HG03521 (cell line): Measurements from ENCODE around the gene IDH3A.
"Not testable (repeated sequence)": the region's sequence is repeated elsewhere in the genome, so short reads cannot be mapped to it uniquely, and the experiment has no call there.

Experiments
- ATAC-seq: cut with Tn5 transposase; IDR thresholded peaks from one replicate; pipeline ENCODE4 v1.9.1; 2021; ENCODE audit warnings: mild to moderate bottlenecking, moderate library complexity; ENCODE audit not compliant: unreplicated experiment

IDH3A gene

DNA sequence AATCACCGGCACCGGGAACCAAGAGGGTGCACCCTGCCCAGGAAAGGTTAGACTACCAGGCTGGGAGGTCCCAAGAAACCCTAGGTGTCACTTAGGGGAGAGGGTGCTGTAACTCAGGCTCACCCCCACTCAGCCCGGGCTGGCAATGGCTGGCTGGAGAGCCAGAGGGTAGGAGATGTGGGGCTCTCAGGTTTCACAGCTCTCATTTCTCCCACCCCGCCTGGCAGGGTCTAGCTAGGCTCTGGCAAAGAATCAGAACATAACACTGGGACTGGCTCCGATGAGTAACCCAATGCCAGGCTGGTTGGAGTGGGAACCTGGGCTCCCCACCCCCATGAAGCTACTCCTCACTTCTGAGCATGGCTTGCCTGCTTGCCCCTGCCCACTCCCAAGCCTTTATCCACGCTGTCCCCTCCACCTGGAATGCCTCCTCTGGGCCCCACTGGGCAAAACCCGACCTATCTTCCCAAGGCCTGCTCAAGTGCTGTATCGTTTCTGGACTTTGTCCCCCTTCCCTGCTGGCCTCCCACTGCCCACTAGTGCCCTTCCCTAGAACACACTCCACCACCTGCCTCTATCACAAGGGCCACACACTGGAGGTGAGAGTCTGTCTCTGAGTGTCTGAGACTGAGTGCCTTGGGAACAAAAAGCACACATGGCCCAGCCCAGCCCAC, 19.9 kb upstream of the IDH3A start:
- ATAC-seq = no peak

DNA sequence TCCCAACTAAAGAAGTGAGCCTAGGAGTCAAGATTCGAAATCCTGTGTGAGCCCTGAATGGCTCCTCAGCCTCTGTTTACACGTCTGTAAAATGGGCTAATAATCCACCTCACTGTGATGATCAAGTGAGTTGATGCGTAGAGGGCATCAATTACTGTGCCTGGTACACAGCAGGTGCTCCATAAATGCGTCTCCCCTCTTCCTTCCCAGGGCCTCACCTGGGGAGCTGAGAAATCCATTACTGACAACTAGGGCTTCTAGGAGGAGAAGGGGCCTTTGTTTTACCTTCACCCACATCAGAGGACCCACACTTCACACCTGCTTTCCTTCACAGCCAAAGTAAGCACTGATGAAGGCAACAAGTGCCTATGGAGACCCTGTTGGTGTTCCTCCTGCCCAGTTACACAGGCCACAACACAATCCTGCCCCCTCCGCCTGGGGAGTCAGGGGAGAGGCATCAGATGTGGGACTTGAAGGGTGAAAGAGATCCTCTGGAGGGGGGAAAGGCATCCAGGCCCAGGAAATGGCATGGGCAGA, 19.3 kb upstream of the IDH3A start:
- ATAC-seq = no peak

DNA sequence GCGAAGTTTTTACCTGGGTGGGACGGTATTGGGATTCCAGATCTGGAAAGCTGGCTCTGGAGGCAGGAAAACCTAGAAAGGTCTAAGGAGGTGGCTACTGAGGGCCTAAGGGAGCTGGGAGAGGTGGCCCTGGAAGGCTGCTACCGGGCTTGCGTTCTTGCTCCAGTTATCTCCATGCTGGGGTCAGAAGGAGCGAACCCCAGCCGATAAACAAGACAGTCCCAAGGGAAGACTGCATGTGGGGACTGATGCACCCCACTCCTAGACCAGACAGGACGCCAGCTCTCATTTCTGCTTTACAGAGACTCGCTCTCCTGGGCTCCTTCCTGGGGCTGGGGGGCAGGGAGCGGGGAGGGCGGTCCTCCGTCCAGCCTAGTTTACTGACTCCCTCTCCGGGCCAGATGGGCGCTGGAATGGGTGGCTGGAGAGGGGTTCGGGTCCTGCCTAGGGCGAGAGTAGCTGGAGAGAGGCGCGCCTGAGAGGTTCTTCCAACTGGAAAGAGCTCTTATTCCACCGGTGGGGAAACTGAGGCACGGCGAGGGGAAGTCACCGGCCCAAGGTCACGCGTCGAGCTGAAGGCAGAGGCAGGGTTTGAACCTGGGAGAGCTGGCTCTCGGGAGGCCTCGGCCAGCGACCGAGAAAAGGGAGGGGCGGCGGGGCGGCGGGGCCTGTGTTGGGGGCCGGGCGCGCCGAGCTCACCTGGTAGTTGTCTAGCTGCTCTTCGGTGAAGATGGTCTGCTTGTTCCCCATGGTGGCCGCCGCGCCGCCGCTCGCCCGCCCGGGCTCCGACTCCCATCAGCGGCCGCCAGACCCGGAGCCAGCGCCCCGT, 18.5 kb upstream of the IDH3A start:
- peak; percentile 28 for ATAC-seq

DNA sequence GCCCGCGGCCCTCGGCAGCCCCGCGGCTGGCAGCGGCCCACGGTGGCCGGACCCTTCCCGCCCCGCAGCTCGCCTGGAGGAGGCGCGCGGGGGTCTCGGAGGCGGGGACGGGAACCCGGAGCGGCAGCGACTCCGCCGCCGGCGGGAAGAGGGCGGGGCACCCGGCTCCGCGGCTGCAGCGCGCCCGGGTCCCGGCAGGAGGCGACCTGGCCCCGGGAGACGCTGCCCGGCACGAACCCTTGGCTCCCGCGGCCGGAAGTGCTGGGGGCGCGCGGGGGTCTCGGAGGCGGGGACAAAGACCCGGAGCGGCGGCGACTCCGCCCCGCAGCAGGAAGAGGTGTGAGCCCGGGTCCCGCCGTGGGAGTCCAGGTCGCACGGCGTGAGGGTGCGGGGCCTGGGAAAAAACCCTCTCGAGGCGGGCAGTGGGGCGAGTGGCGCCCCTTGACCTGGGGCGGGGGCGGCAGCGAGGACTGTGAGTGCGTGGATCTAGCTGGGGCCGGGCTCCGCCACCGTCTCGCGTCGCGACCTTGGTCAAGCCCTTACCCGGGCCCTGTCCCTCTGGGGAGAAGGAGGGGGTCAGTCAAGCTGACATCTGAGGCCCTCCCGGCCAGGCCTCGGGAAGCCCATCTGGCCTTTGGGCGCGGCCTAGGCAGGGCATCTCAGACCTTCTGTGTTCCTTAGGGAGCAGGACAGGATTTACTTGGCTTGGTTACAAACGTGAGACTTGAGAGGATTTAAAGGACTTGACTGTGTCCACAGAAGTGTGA, 17.7 kb upstream of the IDH3A start, which contains the start of gene CIB2:
Gene CIB2 (minus strand): TSS at position 151 of the 767 bp plus-strand sequence. CDS start 230 bp downstream, outside the sequence.
- ATAC-seq = peak; percentile 79

DNA sequence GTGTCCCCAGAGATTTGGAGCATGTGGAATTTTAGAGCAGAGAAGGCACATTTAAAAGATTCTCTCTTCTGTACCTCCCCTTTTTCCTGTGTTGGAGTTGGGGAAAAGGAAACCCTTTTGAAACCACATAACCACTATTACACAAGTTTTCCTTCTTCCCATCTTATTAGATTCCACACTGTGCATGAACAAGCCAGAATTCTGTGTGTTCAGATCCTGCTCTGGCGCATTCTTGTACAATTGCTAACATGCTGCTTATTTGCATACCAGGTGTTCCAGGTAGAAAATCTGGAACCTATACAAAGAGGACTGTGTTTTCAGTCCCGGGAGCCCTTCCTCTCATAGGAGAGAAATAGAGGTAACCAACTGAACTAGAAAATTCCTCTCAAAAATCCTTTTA, 15.4 kb upstream of the IDH3A start:
- ATAC-seq = no peak

DNA sequence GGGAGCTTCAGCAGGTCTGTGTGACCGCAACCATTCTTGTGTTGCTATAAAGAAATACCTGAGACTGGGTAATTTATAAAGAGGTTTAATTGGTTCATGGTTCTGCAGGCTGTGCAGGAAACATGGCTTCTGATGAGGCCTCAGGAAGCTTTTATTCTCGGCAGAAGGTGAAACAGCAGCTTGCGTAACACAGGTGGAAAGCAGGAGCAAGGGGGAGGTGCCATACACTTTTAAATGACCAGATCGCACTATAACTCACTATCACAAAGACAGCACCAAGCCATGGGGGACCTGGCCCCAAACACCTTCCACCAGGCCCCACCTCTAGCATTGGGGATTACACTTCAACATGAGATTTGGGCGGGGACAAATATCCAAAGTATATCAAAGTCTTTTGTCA, 9.6 kb upstream of the IDH3A start:
- no peak for ATAC-seq

DNA sequence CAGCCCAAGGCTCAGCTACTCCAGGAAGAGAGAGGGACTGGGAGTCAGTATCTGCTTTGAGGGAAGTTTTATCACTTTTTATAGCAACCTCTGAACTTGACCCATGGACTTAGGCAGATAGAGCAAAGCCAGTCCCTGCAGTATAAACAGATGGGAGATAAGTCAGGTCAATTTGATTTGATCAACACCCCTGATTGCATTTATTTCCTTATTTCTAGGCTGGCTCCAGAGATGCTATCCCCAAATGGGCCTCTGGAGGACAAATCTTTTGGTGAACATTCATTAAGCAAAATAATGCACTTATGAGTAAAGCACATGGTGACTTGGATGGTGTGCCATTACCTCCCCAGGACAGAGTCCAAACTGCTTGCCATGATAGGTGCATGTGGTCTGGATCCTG, 8.9 kb upstream of the IDH3A start:
- ATAC-seq = no peak

DNA sequence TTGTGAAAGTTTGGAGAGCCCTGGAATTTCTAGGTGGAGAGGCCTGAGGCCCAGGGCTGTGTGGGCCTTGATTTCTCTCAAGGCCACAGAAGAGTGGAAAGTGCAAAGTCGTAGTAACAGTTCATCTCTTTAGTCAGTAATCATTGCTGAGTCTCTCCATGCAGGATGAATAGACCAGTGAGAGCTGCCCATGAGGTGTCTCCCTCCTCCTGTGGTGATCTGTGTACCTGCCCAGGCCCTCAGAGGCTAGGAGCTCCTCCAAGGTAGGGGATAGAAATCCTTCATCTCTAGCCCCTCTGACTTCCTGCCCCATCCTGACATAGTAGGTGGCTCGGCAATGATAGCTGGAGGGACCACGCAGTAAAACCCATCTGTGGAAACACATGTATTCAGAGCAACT, 6.8 kb upstream of the IDH3A start:
- no peak for ATAC-seq

DNA sequence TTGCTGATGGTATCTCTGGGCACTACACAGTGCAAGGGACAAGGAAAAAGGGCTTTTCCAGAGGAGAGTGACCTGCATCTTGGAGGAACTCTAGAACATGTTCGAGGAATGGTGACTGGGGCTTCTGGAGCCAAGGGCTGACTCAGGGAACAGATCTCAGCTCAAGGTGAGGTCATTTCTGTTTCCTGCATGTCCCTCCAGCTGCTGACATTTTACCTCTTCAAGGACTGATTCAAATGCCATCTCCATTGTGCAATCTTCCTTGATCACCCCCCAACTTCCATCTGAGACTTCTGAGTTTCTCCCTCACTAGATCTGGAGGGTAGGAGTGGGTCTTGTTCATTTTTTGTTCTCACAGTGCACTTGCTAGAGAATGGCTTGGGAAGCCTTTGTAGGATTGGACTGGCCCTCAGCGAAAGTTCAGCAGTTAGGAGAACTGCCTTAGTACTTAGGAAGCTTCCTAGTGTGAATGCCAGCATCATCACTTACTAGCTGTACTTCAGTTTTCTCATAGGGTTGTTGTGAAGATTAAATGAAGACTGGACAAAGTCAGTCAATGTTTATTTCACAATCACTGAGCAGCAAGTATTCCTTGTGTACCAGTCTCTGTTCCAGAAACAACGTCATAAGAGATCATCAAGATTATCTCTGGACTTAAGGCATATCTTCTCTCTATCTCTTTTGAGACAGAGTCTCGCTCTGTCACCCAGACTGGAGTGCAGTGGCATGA, 2.6 kb upstream of the IDH3A start:
- no peak for ATAC-seq

DNA sequence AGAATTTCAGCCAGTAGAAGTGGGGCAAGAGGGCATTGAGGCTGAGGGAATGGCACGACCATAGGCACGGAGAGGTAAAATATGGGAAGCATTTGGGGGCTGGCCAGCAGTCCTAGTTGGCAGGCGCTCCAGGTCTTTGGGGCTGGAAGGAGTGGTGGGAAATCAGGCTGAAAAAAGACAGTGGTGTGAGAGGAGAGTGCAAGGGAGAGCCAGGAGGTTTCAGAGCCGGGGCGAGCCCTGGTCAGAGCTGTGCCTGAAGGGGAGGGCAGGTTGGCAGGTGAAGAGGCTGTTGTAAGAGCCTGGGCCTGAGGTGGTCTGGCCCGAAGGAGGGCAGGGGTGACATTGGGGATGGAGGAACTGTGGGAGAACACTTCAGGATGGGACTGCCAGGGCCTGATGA, 1.6 kb upstream of the IDH3A start:
- ATAC-seq = no peak

DNA sequence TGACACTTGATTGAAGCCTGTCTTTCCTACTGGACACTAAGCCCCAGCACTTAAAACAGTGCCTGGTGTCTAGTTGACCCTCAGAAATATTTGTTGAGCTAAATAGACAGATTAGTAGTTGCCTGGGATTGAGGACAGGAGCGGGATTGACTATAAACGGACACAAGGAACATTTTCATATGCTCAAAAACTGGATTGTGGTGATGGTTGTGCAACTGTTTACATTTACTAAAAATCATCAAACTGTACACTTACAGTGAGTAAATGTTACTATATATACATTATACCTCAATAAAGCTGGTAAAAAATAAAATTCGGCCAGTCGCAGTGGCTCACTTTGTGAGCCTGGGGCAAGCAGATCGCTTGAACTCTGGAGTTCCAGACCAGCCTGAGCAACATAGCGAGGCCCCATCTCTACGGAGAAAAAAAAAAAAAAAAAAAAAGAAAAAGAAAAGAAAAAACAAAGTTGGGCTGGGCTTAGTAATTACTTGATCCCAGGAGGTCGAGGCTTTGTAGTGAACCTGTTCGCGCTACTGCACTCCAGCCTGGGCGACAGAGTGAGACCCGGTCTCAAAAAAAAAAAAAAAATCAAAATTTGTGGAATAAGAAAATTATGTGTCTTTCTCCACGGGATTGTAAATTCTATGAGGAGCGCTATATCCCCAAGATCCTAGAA, 632 bp upstream of the IDH3A start:
- ATAC-seq = no peak

DNA sequence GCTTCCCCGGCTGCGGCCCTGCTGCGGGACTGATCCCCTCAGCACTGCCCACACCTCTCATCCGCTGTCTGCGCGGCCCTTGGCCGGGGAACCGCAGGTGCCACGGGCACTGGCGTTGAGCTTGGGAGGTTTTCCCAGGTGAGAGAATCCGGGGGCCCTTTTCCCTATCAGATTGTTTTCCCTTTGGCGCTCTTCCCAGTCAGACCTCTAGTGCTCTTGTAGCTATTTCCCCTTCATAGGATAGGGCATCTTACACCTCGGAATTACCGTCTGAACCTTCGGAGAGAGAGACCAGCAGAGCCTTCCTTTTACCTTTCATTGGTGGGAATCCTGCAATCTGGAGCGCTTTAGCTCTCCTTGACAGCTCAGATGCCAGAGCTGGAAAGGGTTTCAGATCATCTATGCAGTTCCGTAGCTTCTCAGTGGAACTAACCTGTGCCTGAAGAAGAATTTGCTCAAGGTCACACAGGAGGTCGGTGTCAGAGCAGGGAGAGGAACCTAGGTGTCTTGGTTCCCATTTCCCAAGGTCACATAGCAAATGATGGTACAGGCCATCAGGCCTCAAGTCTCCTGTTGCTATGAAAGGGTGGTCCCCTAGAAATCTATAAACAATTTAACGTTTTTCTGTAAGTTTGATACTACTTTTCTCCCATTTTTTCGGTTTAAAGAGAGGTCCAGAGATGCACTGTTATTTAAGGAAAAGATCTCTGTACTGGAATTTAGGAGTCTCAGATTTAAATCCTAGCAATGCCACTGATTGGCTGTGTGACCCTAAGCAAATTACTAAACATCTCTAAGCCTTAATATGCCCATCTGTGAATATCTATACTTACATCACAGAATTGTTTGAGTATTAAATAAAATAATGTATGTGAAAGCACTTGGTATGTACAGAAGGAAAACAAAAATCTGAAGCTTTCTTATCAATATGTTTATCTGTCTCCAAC, 916 bp downstream of the IDH3A start:
- no peak for ATAC-seq

DNA sequence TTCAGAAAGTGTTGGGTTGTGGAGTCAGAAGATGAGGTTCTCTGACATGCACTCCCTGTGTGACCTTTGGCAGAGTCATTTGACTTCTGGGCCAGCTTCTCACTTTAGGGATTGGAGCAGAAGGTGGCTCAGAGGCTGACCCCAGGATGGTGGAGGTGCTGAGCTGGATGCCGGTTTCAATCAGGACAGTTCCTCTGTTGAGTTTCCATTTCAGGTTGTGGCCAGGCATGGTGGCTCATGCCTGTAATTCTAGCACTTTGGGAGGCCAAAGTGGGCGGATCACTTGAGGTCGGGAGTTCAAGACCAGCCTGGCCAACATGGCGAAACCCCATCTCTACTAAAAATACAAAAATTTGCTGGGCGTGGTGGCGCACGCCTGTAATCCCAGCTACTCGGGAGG, 1.9 kb downstream of the IDH3A start:
- not testable (repeated sequence) for ATAC-seq

DNA sequence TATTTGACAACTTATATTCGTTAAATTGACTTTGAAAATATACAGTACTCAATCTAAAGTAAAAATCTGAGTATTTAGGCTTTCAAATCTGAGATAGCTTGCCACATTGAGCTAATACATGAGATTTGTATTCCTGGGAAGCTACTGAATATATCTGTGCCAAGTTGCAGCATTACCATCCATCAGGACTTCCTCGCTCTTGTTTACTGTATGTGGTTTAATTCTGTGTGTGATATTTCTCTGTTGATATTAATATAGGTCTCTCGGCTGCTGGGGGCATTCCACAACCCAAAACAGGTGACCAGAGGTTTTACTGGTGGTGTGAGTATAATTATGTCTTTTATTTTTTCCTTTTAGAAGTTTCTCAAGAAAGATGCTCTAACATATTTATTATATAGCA, 5.8 kb downstream of the IDH3A start:
- no peak for ATAC-seq

DNA sequence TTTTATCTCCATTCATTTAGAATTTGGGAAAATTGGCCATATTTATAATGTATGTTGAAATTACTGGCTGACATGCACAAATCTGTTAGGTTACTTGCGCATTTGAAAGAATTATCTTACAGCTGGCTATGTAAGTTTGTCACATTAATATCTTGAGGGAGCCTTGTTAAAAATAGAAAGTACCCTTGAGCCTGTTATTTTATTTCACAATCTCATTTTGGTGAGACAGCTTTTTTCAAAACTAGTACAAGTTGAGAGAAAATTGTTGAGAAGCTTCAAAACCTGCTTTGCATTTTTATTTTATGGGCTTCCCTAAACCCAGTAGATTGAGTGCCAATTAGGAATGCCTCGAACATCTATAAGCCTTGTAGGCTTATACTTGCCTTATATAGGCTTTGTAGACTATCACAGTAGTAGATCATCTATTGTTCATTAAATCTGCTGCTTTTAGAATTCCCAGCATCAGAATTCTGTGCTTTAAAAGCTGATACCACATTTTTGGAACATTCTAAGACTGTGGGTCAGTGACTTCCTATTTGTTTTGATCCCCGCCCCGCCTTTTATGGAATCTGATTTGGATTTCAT, 6.3 kb downstream of the IDH3A start:
- ATAC-seq = no peak

DNA sequence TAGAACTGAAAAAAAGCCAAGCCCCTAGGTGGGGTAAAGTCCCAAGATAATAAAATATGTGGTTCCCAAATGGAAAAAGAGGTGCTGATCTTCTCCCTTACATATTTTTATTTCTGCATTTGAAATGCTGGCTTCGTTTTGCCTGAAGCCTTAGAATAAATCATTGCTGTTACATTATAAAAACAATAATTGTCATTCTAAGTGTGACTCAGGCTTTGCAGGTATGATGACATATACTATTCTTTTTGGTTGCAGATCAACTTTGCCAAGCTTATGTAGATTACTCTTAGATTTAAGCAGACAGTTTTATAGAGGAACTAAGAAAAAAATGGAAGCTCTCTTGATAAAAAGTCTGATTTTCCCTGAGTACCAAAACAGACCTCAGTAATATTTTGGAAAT, 7.5 kb downstream of the IDH3A start:
- ATAC-seq = no peak

DNA sequence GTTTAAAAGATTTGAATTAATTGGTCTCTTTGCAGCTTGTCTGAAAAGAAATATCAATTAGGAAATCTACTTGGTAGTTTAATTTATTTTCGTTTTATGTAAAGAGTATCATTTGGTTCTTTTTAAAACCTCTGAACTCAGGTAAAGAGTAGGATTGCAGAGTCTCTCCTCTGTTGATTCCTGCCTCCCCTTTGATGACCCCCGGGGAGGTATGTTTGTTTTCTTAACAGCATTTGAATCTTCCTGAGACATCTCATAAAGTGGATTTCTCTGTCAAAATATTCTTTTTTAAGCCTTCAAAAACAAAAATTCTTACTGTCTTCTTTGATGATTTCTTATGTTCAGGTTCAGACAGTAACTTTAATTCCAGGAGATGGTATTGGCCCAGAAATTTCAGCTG, 8.0 kb downstream of the IDH3A start:
- no peak for ATAC-seq

DNA sequence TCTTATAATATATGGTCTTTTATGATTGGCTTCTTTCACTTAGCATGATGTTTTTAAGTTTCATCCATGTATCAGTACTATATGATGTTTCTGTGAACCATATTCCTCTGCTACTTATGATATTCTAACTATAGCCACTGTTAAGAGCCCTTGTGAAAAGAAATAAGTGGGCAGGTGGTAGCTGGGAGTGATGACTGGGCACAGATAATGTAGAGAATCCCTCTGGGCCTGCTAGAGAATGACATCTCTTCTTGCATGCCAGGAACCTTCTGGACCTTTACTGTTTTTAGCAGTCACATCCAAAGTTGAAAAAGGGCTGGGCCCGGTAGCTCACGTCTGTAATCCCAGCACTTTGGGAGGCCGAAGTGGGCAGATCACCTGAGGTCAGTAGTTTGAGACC, 10.2 kb downstream of the IDH3A start:
- no peak for ATAC-seq

DNA sequence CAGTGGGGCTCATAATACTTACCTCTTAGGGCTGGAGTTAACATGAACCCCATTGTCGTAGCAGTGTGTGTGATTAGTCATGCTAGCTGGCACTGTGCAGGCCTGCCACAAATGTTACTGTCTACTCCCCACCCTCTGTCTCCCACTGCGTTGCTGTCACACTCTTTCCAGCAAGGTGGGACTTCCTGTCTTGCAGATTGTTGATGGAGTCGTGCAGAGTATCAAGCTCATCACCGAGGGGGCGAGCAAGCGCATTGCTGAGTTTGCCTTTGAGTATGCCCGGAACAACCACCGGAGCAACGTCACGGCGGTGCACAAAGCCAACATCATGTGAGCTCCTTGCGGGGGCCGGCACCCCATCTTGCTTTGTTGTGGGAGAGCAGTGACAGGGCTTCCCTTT, 12.9 kb downstream of the IDH3A start:
- no peak for ATAC-seq
